ENCODE data around the gene MAML2.

Gene MAML2

GRCh38 chr11:96072592-96072991, 270.4 kb downstream of the MAML2 start:
- no peak for TF ChIP-seq CTCF (IDR thresholded peaks at IDR 0.05; ENCODE audit: low read depth, low read length, missing control alignments)
- DNase-seq (ENCODE audit: low read depth), result no peak
- no peak overlapping the region for H3K4me3 ChIP-seq (ENCODE audit: low read depth, low read length)

DNA sequence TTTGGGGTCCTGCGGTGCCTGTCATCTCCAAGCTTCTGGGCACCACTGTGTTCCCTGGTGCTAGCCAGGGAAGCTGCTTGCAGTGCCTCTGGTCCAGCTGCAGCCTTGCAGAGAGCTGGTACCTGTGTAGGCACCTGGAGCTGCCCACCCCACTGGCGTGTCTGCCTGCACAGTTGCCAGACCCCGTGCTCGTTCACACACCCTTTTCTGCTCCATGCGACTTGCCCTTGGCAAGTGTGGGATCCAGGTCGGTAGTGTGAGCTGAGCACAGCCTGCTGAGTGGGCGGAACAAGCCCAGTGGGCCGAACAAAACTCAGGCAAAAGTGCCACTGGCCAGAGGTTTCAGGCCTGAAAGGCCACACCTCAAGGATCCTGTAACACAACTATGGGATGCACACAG, 272.5 kb downstream of the MAML2 start:
- no peak overlapping the region for H3K4me3 ChIP-seq (ENCODE audit: low read depth, low read length)
- no peak for TF ChIP-seq CTCF (IDR thresholded peaks at IDR 0.05; ENCODE audit: low read depth, low read length, missing control alignments)
- DNase-seq (ENCODE audit: low read depth), result no peak

DNA sequence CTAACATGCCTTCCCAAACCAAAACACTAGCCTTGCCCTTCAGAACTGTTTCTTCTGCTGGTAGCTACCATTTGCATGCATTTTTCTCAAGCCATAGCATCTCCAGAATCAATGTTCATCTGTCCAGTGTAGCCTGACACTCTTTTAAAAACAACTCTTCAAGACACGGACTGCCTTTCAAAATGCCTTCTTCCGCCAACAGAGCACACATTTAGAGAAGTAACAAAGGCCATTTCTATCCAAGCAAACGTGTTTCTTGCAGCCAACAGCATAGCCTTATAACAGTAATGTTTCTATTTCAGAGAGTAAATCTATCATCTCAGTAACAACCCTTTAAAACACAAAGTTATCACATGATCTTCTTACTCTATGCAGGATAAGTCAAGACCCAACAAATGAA, 275.8 kb downstream of the MAML2 start:
- TF ChIP-seq CTCF (IDR thresholded peaks at IDR 0.05; ENCODE audit: low read depth, low read length, missing control alignments), result no peak
- no peak overlapping the region for H3K4me3 ChIP-seq (ENCODE audit: low read depth, low read length)
- no peak for DNase-seq (ENCODE audit: low read depth)

- no peak for TF ChIP-seq CTCF (IDR thresholded peaks at IDR 0.05; ENCODE audit: low read depth, low read length, missing control alignments)
- H3K4me3 ChIP-seq (ENCODE audit: low read depth, low read length), result no peak overlapping the region
- DNase-seq (ENCODE audit: low read depth), result no peak
These were observed 277.6 kb downstream of the MAML2 start for GRCh38 chr11:96065379-96065778.

GRCh38 chr11:96063886-96064285, 279.1 kb downstream of the MAML2 start:
- no peak for DNase-seq (ENCODE audit: low read depth)
- TF ChIP-seq CTCF (IDR thresholded peaks at IDR 0.05; ENCODE audit: low read depth, low read length, missing control alignments), result no peak
- H3K4me3 ChIP-seq (ENCODE audit: low read depth, low read length), result no peak overlapping the region

GRCh38 chr11:96063053-96063452, 279.9 kb downstream of the MAML2 start:
- no peak for TF ChIP-seq CTCF (IDR thresholded peaks at IDR 0.05; ENCODE audit: low read depth, low read length, missing control alignments)
- no peak overlapping the region for H3K4me3 ChIP-seq (ENCODE audit: low read depth, low read length)
- DNase-seq (ENCODE audit: low read depth), result no peak

DNA sequence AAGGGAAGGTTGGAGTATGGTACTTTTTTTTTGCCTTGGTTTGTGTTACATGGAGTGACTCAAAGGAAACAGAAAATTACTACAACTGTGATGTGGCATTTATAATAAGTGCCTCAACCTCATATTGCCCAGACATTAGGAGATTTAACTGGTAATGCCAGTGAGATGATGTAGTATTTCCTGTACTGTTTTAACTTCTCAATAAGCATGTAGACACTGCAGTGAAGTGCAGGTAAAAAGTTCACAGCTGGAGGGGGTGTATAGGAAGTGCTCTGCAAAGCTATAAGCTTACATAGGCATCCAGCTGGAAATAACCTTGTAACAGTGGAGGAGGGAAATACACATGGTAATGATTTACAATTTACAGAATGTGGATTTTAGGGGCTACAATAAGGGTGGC, 280.9 kb downstream of the MAML2 start:
- no peak overlapping the region for H3K4me3 ChIP-seq (ENCODE audit: low read depth, low read length)
- DNase-seq (ENCODE audit: low read depth), result no peak
- no peak for TF ChIP-seq CTCF (IDR thresholded peaks at IDR 0.05; ENCODE audit: low read depth, low read length, missing control alignments)

Measured in GM12864 (cell line).